Activated CD4-positive, alpha-beta memory T cell treated with anti-CD3 and anti-CD28 coated beads, Interleukin-2, amount 10 ng/mL, durations not matched to agents 7 days and 5 days (primary cell): Measurements from ENCODE around the gene MASTL. TPM values are rescaled to one million over a fixed set of nuclear protein-coding genes. Genes with fewer than 3 reads are reported as not detected.
A peak's percentile ranks its signal among the peaks of the same experiment; 100 is the strongest.

ENCODE experiments used
- CTCF ChIA-PET: fragments of 350-600 bp; sonication (Branson Sonifier 250); formaldehyde crosslinking; loops from one replicate; lab custom pipeline; 2021; ENCODE audit warnings: antibody characterized with exemption, inconsistent platforms; lab: Charles Lee
- POLR2A ChIA-PET: fragments of 350-600 bp; sonication (Branson Sonifier 250); formaldehyde crosslinking; loops from one replicate; lab custom pipeline; 2021; ENCODE audit warnings: antibody characterized with exemption; lab: Charles Lee
- DNase-seq: peaks from one replicate; pipeline ENCODE4 v3.0.0-alpha.2; 2020
- H3K27ac Mint-ChIP-seq: one replicate; pipeline ENCODE4 v1.8.0; 2021; ENCODE audit warnings: mild to moderate bottlenecking, mixed read lengths
- H3K27me3 Mint-ChIP-seq: one replicate; pipeline ENCODE4 v1.8.0; 2021; ENCODE audit warnings: mixed read lengths
- H3K36me3 Mint-ChIP-seq: one replicate; pipeline ENCODE4 v1.8.0; 2021; ENCODE audit warnings: low read depth, mixed read lengths
- H3K4me1 Mint-ChIP-seq: one replicate; pipeline ENCODE4 v1.8.0; 2021; ENCODE audit warnings: mixed read lengths
- H3K4me3 Mint-ChIP-seq: one replicate; pipeline ENCODE4 v1.8.0; 2021; ENCODE audit warnings: mild to moderate bottlenecking, mixed read lengths
- H3K9me3 Mint-ChIP-seq: one replicate; pipeline ENCODE4 v1.8.0; 2021; ENCODE audit warnings: mixed read lengths
- total RNA-seq, 2 experiments: library from RNA; stranded (reverse); gene quantifications; one replicate each; pipeline ENCODE4 v1.2.3, GENCODE V29; 2021

The MASTL gene
- total RNA-seq, 2 experiments from 2014 or later, result 38.0 to 40.1 TPM

DNA sequence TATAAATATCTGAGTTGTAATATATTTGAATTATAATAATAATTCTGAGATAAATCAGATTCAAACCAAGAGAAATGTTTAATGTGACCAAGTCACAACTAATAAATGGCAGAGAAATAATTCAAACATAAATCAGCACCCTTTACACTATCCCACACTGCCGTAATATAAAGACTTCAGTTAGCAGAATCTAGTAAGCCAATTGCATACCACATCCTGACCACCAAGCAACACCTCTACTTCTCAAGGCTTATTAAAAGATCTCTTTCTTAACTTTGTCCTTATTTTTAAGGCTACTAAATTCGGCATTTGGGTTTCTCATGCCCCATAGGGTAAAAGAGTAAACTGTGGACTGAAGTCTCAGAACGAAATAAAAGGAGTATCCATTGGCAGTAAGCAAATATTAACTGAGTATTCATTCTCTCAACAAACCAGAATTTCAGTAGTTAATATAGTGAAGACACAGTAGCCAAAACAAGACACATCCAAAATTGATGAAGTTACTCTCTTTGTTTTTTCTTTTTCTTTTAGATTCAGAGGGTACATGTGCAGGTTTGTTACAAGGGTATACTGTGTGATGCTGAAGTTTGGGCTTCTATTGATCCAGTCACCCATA is 70.6 kb downstream of the MASTL start:
- H3K4me1 Mint-ChIP-seq, result peaks cover 24% of the 10 kb centered on the region
- DNase-seq, result peak; percentile 24
- no peaks in the 10 kb centered on the region for H3K9me3 Mint-ChIP-seq
- H3K27me3 Mint-ChIP-seq, result no peaks in the 10 kb centered on the region
- H3K4me3 Mint-ChIP-seq, result no peak overlapping the region
- H3K27ac Mint-ChIP-seq, result peak overlapping the region; percentile 77
- CTCF ChIA-PET, result interaction anchor here (1.2 to 2.1 kb wide), 3 partner anchors 10 to 499 kb away, joined by 3 to 9 read pairs (median 6); no protein-coding TSS in a partner anchor
- peaks cover 25% of the 10 kb centered on the region for H3K36me3 Mint-ChIP-seq
- POLR2A ChIA-PET, result interaction anchor here (1.0 to 1.2 kb wide), 2 partner anchors 14 to 16 kb away, joined by 3 to 4 read pairs; no protein-coding TSS in a partner anchor

DNA sequence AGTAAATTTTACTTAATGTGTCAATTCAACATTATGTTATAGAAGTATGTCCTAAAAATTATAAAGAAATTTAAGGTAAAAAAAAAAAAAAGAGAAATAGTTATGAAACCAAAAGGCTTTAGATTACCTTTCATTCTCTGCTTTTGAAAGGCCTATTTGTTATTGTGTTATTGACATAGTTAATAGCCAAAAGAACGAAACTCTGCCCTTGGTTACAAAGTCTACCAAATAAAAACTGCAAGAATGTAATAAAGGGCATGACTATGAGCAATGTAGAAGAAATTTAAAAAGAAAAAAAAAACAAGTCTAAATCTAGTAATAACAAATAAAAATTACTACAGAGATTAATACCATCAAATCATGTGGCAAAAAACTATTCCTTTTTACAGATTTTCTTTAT is 74.9 kb downstream of the MASTL start:
- ChIA-PET CTCF (interaction anchor here (1.0 kb wide), 1 partner anchor 9 kb away, joined by 3 read pairs; no protein-coding TSS in a partner anchor), POLR2A (interaction anchor here (1.2 kb wide), 1 partner anchor 10 kb away, joined by 5 read pairs; no protein-coding TSS in a partner anchor)
- no peaks in the 10 kb centered on the region for H3K9me3 Mint-ChIP-seq

DNA sequence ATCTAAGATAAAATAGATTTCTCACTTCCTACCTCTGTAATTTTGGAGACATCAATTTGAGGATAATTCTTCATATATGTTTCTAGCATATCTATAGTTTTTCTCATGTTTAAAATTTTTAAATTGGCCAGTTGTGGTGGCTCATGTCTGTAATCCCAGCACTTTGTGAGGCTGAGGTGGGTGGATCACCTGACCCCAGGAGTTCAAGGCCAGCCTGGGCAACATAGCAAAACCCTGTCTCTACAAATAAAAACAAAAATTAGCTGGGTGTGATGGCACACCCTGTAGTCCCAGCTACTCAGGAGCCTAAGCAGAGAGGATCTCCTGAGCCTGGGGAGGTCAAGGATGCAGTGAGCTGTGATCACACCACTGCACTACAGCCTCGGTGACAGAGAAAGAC is 80.6 kb downstream of the MASTL start:
- H3K27me3 Mint-ChIP-seq, result no peaks in the 10 kb centered on the region
- POLR2A ChIA-PET, result interaction anchor here (0.6 to 1.9 kb wide), 3 partner anchors 9 to 366 kb away, joined by 3 to 8 read pairs (median 7); partner anchors contain the start of genes MASTL and YME1L1
- no peaks in the 10 kb centered on the region for H3K9me3 Mint-ChIP-seq
- CTCF ChIA-PET, result interaction anchor here (1.2 to 2.1 kb wide), 4 partner anchors 9 to 82 kb away, joined by 5 to 24 read pairs (median 7); partner anchors contain the start of gene YME1L1
- H3K4me3 Mint-ChIP-seq, result no peak overlapping the region
- peaks cover 25% of the 10 kb centered on the region for H3K36me3 Mint-ChIP-seq
- no peak for DNase-seq
- peaks cover 12% of the 10 kb centered on the region for H3K4me1 Mint-ChIP-seq
- no peak overlapping the region for H3K27ac Mint-ChIP-seq

More for the DNA sequence above, 74.9 kb downstream of the MASTL start:
- H3K4me3 Mint-ChIP-seq, result no peak overlapping the region
- no peak for DNase-seq
- no peaks in the 10 kb centered on the region for H3K27me3 Mint-ChIP-seq
- no peak overlapping the region for H3K27ac Mint-ChIP-seq
- peaks cover 17% of the 10 kb centered on the region for H3K4me1 Mint-ChIP-seq
- peaks cover 24% of the 10 kb centered on the region for H3K36me3 Mint-ChIP-seq

Other genes with a start within 250 kb of the MASTL start
- 1 to 10 TPM; 5.2 to 6.1 TPM for gene ANKRD26, start 54.9 kb upstream of the MASTL start, total RNA-seq
- gene YME1L1, start 968 bp upstream of the MASTL start, total RNA-seq, result 100 to 1,000 TPM; 122 to 131 TPM
- gene ACBD5, start 85.4 kb downstream of the MASTL start, total RNA-seq, result 10 to 100 TPM; 23.7 to 25.2 TPM